GM12878 (cell line): ENCODE results near the gene CPT1C. TPM values are rescaled to one million over a fixed set of nuclear protein-coding genes. Genes with fewer than 3 reads are reported as not detected.

Source experiments
- GATAD2B ChIP-seq: fragments of 450-650 bp; conservative IDR thresholded peaks from 2 replicates; pipeline ENCODE4 v1.6.1; 2017; ENCODE audit warnings: low read depth, mild to moderate bottlenecking, moderate library complexity
- JUNB ChIP-seq: IDR thresholded peaks from 2 replicates; pipeline ENCODE4 v1.6.1; 2016; ENCODE audit warnings: antibody characterized with exemption, mild to moderate bottlenecking
- NFXL1 ChIP-seq: fragments of 450-650 bp; IDR thresholded peaks from 2 replicates; pipeline ENCODE4 v1.6.1; 2017; ENCODE audit warnings: antibody characterized with exemption, mild to moderate bottlenecking, borderline replicate concordance
- PAX8 ChIP-seq: fragments of 450-650 bp; IDR thresholded peaks from 2 replicates; pipeline ENCODE4 v1.6.1; 2017; ENCODE audit warnings: mild to moderate bottlenecking, moderate library complexity
- RB1 ChIP-seq: fragments of 450-650 bp; formaldehyde crosslinking; IDR thresholded peaks from 2 replicates; pipeline ENCODE4 v1.6.1; 2017; ENCODE audit warnings: mild to moderate bottlenecking, borderline replicate concordance
- RFX5 ChIP-seq: IDR thresholded peaks from 2 replicates; pipeline ENCODE4 v1.6.1; 2011; ENCODE audit warnings: low read depth, low read length, improper control_type of control experiment
- RUNX3 ChIP-seq: IDR thresholded peaks from 2 replicates; pipeline ENCODE4 v1.6.1; 2012; ENCODE audit warnings: low read length, inconsistent platforms
- SKIL ChIP-seq: fragments of 450-650 bp; IDR thresholded peaks from 2 replicates; pipeline ENCODE4 v1.6.1; 2017; ENCODE audit warnings: mild to moderate bottlenecking, low read depth, inconsistent platforms; ENCODE audit not compliant: poor library complexity, severe bottlenecking
- SREBF2 ChIP-seq: IDR thresholded peaks from 2 replicates; pipeline ENCODE4 v1.6.1; 2012; ENCODE audit warnings: mild to moderate bottlenecking, low read length
- STAT1 ChIP-seq: fragments of 450-650 bp; conservative IDR thresholded peaks from 2 replicates; pipeline ENCODE4 v1.6.1; 2014; ENCODE audit warnings: antibody characterized with exemption, mild to moderate bottlenecking
- SUPT20H ChIP-seq: IDR thresholded peaks from 2 replicates; pipeline ENCODE4 v1.6.1; 2011; ENCODE audit warnings: low read depth, mild to moderate bottlenecking, low read length, moderate library complexity, borderline replicate concordance; ENCODE audit not compliant: control insufficient read depth
- SUZ12 ChIP-seq: fragments of 200-600 bp; sonication (generic); IDR thresholded peaks from one replicate; pipeline ENCODE4 v1.6.1; 2018; ENCODE audit warnings: antibody characterized with exemption, mild to moderate bottlenecking; ENCODE audit not compliant: unreplicated experiment
- TCF7 ChIP-seq: IDR thresholded peaks from 2 replicates; pipeline ENCODE4 v1.6.1; 2014; ENCODE audit warnings: antibody characterized with exemption, borderline replicate concordance
- ZBED1 ChIP-seq: IDR thresholded peaks from 2 replicates; pipeline ENCODE4 v1.6.1; 2016; ENCODE audit warnings: borderline replicate concordance
- ZNF207 ChIP-seq: fragments of 450-650 bp; IDR thresholded peaks from 2 replicates; pipeline ENCODE4 v1.6.1; 2014; ENCODE audit warnings: antibody characterized with exemption, mild to moderate bottlenecking, borderline replicate concordance
- polyA plus RNA-seq, 11 experiments: library from polyadenylated mRNA; depleted of rRNA in 4 of 11; unstranded in 6 of 11; stranded (reverse) in 5 of 11; fragments of >200 nt; fragmentation: Nextera tagmentation in 4 of 11; fragmentation: Illumina TruSeq in 1 of 11; extraction: Ambion mirVana in 4 of 11; extraction: Trizol in 1 of 11; gene quantifications; 1 replicate in 1 of 11; 2 replicates in 10 of 11; pipeline versions ENCODE4 v1.2.1 to v1.2.3, GENCODE V29; 2011 to 2016; ENCODE audit warnings: inconsistent platforms in 2 of 11, missing spikeins in 2 of 11, low read depth in 1 of 11
- total RNA-seq, 4 experiments: library from RNA; depleted of rRNA in 3 of 4; stranded (reverse); fragments of >200 nt in 3 of 4; fragmentation: Illumina TruSeq in 1 of 4; extraction: Trizol in 1 of 4; gene quantifications; 2 replicates each; pipeline versions ENCODE4 v1.2.1 to v1.2.3, GENCODE V29; 2013 to 2021
- TF ChIP-seq, protein P1 (sequence below): fragments of 450-650 bp; formaldehyde crosslinking; IDR thresholded peaks from 2 replicates; pipeline ENCODE4 v1.5.0; 2022; ENCODE audit warnings: mild to moderate bottlenecking, missing genetic modification characterization
- TF ChIP-seq, protein P2 (sequence below): fragments of 450-650 bp; IDR thresholded peaks from 2 replicates; pipeline ENCODE4 v1.6.1; 2016; ENCODE audit warnings: mild to moderate bottlenecking, moderate library complexity, borderline replicate concordance
- TF ChIP-seq, protein P3 (sequence below): fragments of 450-650 bp; IDR thresholded peaks from 2 replicates; pipeline ENCODE4 v1.6.1; 2017; ENCODE audit warnings: mild to moderate bottlenecking

CPT1C gene
- total and polyA plus RNA-seq, 10 of the 15 experiments (the other 5 are each of a cell fraction or from before 2014, with no cell fraction given): 0.04 to 0.56 (median 0.21) TPM; not detected in 3

DNA sequence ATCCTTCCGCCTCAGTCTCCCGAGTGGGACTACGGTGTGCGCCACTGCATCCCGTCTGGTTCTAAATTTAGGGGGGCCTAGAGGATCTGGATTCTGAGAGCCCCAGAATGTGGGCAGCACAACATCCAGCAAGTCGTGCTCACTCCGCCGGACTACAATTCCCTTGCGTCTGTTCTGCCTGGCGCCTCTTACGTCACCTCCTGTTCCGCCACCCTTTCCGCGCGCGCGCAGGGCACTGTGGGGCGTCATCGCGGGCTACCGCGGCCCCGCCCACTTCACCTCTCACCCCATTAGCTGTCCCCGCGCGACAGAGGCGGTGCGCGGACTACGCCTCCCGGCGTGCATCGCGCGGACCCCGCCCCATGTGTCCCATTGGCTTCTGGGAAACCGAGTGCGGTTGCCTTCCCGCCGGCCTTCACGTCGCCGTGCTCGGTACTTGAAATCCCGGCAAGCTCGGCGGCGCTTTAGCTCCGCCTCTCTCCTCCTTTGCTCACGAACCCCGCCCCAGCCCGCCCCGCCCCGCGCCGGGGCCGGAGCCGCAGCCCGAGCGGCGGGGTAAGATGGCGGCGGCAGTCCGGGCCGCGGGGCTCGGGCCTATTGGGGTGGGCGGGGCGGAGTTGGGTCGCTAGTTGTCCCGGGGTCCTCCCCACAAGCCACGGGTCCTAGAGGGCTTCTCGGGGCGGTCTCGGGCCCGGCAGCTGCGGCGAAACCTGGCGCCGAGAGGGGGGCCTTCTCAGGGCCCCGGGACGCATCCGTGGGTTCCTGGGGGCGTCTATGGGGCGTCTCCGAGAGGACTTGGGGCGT lies 49.0 kb upstream of the CPT1C start, which contains the start of gene SCAF1 (continued):
- TF ChIP-seq SREBF2 (no peak), RUNX3 (peak; percentile 74), SUPT20H (no peak), JUNB (no peak), SUZ12 (no peak), RFX5 (peak; percentile 54; the same call in 1 of the 2 replicates), PAX8 (no peak), RB1 (0 out of 2 replicates have a peak, but pooled peaks have one; percentile 46), TCF7 (no peak), ZNF207 (peak; percentile 60; the same call in 1 of the 2 replicates), SKIL (no peak), ZBED1 (no peak), GATAD2B (no peak), NFXL1 (no peak), STAT1 (no peak)
- TF ChIP-seq, protein P1, sequence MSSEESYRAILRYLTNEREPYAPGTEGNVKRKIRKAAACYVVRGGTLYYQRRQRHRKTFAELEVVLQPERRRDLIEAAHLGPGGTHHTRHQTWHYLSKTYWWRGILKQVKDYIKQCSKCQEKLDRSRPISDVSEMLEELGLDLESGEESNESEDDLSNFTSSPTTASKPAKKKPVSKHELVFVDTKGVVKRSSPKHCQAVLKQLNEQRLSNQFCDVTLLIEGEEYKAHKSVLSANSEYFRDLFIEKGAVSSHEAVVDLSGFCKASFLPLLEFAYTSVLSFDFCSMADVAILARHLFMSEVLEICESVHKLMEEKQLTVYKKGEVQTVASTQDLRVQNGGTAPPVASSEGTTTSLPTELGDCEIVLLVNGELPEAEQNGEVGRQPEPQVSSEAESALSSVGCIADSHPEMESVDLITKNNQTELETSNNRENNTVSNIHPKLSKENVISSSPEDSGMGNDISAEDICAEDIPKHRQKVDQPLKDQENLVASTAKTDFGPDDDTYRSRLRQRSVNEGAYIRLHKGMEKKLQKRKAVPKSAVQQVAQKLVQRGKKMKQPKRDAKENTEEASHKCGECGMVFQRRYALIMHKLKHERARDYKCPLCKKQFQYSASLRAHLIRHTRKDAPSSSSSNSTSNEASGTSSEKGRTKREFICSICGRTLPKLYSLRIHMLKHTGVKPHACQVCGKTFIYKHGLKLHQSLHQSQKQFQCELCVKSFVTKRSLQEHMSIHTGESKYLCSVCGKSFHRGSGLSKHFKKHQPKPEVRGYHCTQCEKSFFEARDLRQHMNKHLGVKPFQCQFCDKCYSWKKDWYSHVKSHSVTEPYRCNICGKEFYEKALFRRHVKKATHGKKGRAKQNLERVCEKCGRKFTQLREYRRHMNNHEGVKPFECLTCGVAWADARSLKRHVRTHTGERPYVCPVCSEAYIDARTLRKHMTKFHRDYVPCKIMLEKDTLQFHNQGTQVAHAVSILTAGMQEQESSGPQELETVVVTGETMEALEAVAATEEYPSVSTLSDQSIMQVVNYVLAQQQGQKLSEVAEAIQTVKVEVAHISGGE (CRISPR knock-in tag): no peak
- TF ChIP-seq, protein P2, sequence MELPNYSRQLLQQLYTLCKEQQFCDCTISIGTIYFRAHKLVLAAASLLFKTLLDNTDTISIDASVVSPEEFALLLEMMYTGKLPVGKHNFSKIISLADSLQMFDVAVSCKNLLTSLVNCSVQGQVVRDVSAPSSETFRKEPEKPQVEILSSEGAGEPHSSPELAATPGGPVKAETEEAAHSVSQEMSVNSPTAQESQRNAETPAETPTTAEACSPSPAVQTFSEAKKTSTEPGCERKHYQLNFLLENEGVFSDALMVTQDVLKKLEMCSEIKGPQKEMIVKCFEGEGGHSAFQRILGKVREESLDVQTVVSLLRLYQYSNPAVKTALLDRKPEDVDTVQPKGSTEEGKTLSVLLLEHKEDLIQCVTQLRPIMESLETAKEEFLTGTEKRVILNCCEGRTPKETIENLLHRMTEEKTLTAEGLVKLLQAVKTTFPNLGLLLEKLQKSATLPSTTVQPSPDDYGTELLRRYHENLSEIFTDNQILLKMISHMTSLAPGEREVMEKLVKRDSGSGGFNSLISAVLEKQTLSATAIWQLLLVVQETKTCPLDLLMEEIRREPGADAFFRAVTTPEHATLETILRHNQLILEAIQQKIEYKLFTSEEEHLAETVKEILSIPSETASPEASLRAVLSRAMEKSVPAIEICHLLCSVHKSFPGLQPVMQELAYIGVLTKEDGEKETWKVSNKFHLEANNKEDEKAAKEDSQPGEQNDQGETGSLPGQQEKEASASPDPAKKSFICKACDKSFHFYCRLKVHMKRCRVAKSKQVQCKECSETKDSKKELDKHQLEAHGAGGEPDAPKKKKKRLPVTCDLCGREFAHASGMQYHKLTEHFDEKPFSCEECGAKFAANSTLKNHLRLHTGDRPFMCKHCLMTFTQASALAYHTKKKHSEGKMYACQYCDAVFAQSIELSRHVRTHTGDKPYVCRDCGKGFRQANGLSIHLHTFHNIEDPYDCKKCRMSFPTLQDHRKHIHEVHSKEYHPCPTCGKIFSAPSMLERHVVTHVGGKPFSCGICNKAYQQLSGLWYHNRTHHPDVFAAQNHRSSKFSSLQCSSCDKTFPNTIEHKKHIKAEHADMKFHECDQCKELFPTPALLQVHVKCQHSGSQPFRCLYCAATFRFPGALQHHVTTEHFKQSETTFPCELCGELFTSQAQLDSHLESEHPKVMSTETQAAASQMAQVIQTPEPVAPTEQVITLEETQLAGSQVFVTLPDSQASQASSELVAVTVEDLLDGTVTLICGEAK: peak; percentile 91
- TF ChIP-seq, protein P3, sequence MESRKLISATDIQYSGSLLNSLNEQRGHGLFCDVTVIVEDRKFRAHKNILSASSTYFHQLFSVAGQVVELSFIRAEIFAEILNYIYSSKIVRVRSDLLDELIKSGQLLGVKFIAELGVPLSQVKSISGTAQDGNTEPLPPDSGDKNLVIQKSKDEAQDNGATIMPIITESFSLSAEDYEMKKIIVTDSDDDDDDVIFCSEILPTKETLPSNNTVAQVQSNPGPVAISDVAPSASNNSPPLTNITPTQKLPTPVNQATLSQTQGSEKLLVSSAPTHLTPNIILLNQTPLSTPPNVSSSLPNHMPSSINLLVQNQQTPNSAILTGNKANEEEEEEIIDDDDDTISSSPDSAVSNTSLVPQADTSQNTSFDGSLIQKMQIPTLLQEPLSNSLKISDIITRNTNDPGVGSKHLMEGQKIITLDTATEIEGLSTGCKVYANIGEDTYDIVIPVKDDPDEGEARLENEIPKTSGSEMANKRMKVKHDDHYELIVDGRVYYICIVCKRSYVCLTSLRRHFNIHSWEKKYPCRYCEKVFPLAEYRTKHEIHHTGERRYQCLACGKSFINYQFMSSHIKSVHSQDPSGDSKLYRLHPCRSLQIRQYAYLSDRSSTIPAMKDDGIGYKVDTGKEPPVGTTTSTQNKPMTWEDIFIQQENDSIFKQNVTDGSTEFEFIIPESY: no peak
